HCT116 (cell line): ENCODE data around the gene ATP6V0D1.

Experiments
- CEBPB ChIP-seq: IDR thresholded peaks from 2 replicates; pipeline ENCODE4 v1.6.1; 2012; ENCODE audit warnings: low read depth
- EZH2 ChIP-seq: fragments of 200-600 bp; sonication (generic); IDR thresholded peaks from 2 replicates; pipeline ENCODE4 v1.6.1; 2017; ENCODE audit warnings: antibody characterized with exemption, mixed run types
- EZH2phosphoT487 ChIP-seq: fragments of 200-600 bp; IDR thresholded peaks from 2 replicates; pipeline ENCODE4 v1.6.1; 2018; ENCODE audit warnings: antibody characterized with exemption, borderline replicate concordance
- JUND ChIP-seq: IDR thresholded peaks from 2 replicates; pipeline ENCODE4 v1.6.1; 2012
- MAX ChIP-seq: IDR thresholded peaks from 2 replicates; pipeline ENCODE4 v1.6.1; 2012
- POLR2A ChIP-seq: IDR thresholded peaks from 2 replicates; pipeline ENCODE4 v1.7.0; 2011; ENCODE audit warnings: borderline replicate concordance; ENCODE audit not compliant: insufficient read depth, insufficient read length; ENCODE audit errors: extremely low read depth
- POLR2AphosphoS5 ChIP-seq: IDR thresholded peaks from 2 replicates; pipeline ENCODE4 v1.6.1; 2011; ENCODE audit warnings: mild to moderate bottlenecking, low read depth, low read length, moderate library complexity
- RAD21 ChIP-seq: IDR thresholded peaks from 2 replicates; pipeline ENCODE4 v1.6.1; 2012; ENCODE audit warnings: low read depth, mild to moderate bottlenecking
- SIN3A ChIP-seq: IDR thresholded peaks from 2 replicates; pipeline ENCODE4 v1.6.1; 2012; ENCODE audit warnings: low read depth
- YY1 ChIP-seq: IDR thresholded peaks from 2 replicates; pipeline ENCODE4 v1.6.1; 2011; ENCODE audit warnings: low read length, low read depth, moderate library complexity, mild to moderate bottlenecking; ENCODE audit not compliant: insufficient replicate concordance; ENCODE audit errors: extremely low read depth
- ZBTB33 ChIP-seq: IDR thresholded peaks from 2 replicates; pipeline ENCODE4 v1.6.1; 2011; ENCODE audit warnings: mild to moderate bottlenecking, low read length, moderate library complexity; ENCODE audit not compliant: insufficient replicate concordance; ENCODE audit errors: extremely low read depth
- ZNF274 ChIP-seq: fragments of 200-500 bp; sonication (Bioruptor generic); IDR thresholded peaks from 2 replicates; pipeline ENCODE4 v1.6.1; 2014; ENCODE audit warnings: mild to moderate bottlenecking, low read depth, low read length, inconsistent platforms
- TF ChIP-seq, protein P1 (sequence below), 3 experiments: fragments of 200-600 bp in 1 of 3; sonication (generic) in 1 of 3; IDR thresholded peaks in 2 of 3; conservative IDR thresholded peaks in 1 of 3; 2 replicates each; pipeline ENCODE4 v1.5.1; 2012 to 2017; ENCODE audit warnings: low read depth in 2 of 3, low read length in 2 of 3, antibody characterized with exemption in 1 of 3, borderline replicate concordance in 1 of 3, control low read depth in 1 of 3, mild to moderate bottlenecking in 1 of 3, mixed read lengths in 1 of 3, mixed run types in 1 of 3, moderate library complexity in 1 of 3; ENCODE audit not compliant: insufficient read depth in 1 of 3
- TF ChIP-seq, protein P2 (sequence below): IDR thresholded peaks from 2 replicates; pipeline ENCODE4 v1.6.1; 2012; ENCODE audit warnings: low read depth

DNA sequence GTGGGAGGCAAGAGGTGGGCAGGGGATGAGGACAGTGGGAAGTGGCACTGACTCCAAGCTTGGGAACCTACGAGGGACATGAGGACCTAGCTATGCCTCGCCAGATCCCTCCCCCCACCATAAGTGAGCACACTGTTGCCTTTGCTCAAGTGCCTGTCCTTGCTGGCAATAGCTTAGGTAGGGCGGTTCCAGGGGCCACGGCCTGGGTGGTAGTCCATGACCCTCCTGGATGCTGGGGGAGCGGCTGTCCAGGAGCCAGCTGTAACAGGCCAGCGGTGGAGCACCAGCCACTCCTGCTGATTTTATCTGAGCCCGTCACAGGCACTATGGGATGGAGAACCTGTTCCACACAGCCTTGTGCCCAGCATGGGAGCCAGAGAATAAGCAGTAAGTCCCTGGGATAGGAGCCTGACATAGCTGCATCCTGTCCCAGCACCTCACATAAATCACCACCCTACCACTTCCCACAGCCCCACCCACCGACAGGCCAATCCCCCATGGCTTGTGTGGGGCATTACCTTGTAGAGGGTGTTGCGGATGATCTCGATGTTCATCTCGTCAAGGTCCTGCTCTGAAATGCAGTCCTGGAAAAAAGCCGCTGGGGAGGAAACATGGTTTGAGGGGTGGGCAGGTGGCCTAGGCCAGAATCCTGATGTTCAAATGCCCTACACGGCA lies 38.2 kb downstream of the ATP6V0D1 start:
- no peak for TF ChIP-seq POLR2A
- TF ChIP-seq, protein P1, sequence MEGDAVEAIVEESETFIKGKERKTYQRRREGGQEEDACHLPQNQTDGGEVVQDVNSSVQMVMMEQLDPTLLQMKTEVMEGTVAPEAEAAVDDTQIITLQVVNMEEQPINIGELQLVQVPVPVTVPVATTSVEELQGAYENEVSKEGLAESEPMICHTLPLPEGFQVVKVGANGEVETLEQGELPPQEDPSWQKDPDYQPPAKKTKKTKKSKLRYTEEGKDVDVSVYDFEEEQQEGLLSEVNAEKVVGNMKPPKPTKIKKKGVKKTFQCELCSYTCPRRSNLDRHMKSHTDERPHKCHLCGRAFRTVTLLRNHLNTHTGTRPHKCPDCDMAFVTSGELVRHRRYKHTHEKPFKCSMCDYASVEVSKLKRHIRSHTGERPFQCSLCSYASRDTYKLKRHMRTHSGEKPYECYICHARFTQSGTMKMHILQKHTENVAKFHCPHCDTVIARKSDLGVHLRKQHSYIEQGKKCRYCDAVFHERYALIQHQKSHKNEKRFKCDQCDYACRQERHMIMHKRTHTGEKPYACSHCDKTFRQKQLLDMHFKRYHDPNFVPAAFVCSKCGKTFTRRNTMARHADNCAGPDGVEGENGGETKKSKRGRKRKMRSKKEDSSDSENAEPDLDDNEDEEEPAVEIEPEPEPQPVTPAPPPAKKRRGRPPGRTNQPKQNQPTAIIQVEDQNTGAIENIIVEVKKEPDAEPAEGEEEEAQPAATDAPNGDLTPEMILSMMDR (IDR thresholded peaks at IDR 0.05 in 2 of 3, conservative IDR thresholded peaks at IDR 0.05 in 1 of 3; ENCODE audit: borderline replicate concordance in 1 of 3, insufficient read depth in 1 of 3, low read depth in 2 of 3, low read length in 2 of 3): no peak
- TF ChIP-seq POLR2AphosphoS5: no peak
- TF ChIP-seq SIN3A: no peak
- TF ChIP-seq EZH2: no peak
- no peak for TF ChIP-seq MAX
- no peak for TF ChIP-seq YY1
- TF ChIP-seq CEBPB: no peak
- TF ChIP-seq, protein P2, sequence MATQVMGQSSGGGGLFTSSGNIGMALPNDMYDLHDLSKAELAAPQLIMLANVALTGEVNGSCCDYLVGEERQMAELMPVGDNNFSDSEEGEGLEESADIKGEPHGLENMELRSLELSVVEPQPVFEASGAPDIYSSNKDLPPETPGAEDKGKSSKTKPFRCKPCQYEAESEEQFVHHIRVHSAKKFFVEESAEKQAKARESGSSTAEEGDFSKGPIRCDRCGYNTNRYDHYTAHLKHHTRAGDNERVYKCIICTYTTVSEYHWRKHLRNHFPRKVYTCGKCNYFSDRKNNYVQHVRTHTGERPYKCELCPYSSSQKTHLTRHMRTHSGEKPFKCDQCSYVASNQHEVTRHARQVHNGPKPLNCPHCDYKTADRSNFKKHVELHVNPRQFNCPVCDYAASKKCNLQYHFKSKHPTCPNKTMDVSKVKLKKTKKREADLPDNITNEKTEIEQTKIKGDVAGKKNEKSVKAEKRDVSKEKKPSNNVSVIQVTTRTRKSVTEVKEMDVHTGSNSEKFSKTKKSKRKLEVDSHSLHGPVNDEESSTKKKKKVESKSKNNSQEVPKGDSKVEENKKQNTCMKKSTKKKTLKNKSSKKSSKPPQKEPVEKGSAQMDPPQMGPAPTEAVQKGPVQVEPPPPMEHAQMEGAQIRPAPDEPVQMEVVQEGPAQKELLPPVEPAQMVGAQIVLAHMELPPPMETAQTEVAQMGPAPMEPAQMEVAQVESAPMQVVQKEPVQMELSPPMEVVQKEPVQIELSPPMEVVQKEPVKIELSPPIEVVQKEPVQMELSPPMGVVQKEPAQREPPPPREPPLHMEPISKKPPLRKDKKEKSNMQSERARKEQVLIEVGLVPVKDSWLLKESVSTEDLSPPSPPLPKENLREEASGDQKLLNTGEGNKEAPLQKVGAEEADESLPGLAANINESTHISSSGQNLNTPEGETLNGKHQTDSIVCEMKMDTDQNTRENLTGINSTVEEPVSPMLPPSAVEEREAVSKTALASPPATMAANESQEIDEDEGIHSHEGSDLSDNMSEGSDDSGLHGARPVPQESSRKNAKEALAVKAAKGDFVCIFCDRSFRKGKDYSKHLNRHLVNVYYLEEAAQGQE: no peak
- no peak for TF ChIP-seq RAD21
- no peak for TF ChIP-seq ZNF274
- no peak for TF ChIP-seq ZBTB33
- no peak for TF ChIP-seq EZH2phosphoT487
- TF ChIP-seq JUND: no peak
